Measurements from ENCODE around the gene NDP.

Gene NDP

DNA sequence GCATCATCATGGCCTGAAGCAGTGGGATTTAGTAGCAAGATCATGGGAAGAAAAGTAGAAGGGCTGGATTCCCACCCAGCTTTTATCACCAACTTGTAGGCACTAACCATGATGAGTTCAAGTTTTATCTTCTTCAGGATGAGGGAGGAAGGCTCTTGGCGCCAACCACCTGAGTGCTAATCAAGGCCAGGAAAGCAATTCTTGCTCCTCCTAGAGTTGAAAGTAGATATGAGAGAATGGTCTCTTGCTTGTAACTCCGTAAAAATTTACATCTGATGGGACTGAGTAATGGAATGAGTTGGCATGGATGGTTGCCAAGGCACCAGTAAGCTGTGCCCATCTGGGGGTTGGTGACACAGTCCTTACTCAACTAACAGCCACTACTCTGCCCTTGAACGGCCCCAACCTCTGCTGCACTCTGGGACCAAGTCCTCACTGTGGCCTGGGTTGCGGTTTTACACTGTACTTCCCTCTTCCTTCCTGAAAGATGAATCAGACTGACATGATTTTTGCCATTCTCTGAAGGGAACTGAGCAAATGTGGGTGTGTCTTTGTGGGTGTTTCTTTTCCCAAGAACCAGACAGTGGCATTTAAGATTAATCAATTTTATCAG is 39.4 kb upstream of the NDP start:
- no peak overlapping the region for H3K4me3 ChIP-seq (ENCODE audit: low read depth, low read length)
- TF ChIP-seq CTCF (IDR thresholded peaks at IDR 0.05; ENCODE audit: control insufficient read depth, extremely low read depth, insufficient read depth): no peak
- DNase-seq (ENCODE audit: low read depth): no peak

DNA sequence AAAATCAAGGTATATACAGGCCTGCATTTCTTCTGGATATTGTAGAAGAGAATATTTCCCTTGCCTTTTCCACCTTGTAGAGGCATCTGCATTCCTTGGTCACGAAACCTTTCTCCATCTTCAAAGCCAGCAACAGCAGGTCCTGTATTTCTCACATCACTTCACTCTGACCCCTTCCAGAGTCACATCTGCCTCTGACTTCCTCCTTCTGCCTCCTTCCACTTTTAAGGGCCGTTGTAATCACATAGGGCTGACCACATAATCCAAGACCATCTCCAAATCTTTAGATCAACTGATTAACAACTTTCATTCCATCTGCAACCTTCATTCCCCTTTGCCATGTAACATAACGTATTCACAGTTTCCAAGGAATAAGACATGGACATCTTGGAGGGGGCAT is 38.3 kb upstream of the NDP start:
- no peak for TF ChIP-seq CTCF (IDR thresholded peaks at IDR 0.05; ENCODE audit: control insufficient read depth, extremely low read depth, insufficient read depth)
- H3K4me3 ChIP-seq (ENCODE audit: low read depth, low read length): no peak overlapping the region
- DNase-seq (ENCODE audit: low read depth): no peak

DNA sequence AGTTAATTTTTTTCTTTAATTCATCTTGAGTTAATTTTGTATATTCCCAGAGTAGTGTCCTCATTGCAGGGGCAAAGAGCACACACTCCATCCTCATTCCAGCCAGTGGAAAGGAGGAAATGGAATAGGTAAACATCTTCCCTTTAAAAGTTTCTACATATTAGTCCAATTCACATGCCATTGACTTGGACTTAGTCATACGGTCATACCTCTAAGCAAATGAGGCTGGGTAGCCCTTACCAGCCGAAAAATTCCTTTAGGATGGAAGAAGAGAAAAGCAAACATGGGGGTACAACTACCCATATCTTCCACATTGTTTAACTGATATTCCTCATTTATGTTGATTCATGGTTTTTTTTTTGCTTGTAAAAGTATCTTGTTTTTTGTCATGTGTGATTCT is 37.4 kb upstream of the NDP start:
- no peak for DNase-seq (ENCODE audit: low read depth)

DNA sequence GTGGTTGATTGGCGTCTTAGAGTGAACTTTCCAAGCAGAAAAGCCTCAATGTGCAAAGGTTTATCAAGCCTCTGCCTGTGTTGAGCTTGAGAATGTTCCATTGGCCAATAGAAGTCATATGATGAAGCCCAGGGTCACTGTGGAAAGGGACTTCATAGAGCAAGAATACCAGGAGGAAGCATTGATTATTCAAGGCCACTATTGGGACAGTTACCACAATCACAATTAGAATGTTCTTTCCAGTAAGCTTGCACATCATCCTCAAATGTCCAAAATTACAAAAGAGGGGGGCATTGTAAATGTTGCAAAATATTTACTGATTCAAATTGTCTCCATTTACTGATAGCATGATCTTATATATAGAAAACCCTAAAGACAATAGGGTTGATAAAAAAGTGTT is 32.9 kb upstream of the NDP start:
- no peak for TF ChIP-seq CTCF (IDR thresholded peaks at IDR 0.05; ENCODE audit: control insufficient read depth, extremely low read depth, insufficient read depth)
- H3K4me3 ChIP-seq (ENCODE audit: low read depth, low read length): no peak overlapping the region
- no peak for DNase-seq (ENCODE audit: low read depth)

More for the DNA sequence above, 37.4 kb upstream of the NDP start:
- no peak for TF ChIP-seq CTCF (IDR thresholded peaks at IDR 0.05; ENCODE audit: control insufficient read depth, extremely low read depth, insufficient read depth)
- no peak overlapping the region for H3K4me3 ChIP-seq (ENCODE audit: low read depth, low read length)

DNA sequence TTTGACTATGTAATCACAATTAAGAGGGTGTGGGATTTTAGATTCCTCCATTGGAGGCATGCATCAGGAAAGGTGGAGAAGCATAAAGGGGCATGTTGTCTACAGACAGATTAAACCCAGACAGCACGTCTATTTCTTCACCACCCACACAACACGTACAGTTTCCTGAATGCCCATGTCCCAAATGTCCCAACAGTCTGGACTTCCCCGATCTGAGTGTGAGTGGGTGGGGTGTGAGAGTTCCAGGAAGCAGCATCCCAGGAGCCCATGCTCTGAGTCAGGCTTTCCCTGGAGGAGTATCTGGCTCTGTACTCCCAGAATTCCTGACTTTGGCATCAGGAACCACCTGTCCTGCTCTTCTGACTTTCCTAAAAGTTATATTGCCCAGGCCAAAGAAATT is 30.8 kb upstream of the NDP start:
- no peak for TF ChIP-seq CTCF (IDR thresholded peaks at IDR 0.05; ENCODE audit: control insufficient read depth, extremely low read depth, insufficient read depth)
- DNase-seq (ENCODE audit: low read depth): no peak

DNA sequence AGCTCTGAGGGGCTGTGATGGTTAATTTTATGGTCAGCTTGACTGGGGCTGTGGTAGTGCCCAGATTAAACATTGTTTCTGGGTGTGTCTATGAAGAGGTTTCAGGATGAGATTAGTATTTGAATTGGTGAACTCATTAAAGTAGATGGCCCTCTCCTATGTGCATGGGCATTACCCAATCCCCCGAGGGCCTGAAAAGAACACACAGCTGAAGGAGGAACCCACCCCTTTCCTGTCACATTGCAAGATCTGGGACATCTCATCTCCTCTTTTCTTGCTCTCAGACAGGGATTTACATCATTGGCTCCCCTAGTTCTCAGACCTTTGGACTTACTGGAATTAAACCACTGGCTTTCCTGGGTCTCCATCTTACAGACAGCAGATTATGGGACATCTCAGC is 29.4 kb upstream of the NDP start:
- no peak overlapping the region for H3K4me3 ChIP-seq (ENCODE audit: low read depth, low read length)
- no peak for DNase-seq (ENCODE audit: low read depth)
- TF ChIP-seq CTCF (IDR thresholded peaks at IDR 0.05; ENCODE audit: control insufficient read depth, extremely low read depth, insufficient read depth): no peak

More for the DNA sequence above, 30.8 kb upstream of the NDP start:
- no peak overlapping the region for H3K4me3 ChIP-seq (ENCODE audit: low read depth, low read length)

DNA sequence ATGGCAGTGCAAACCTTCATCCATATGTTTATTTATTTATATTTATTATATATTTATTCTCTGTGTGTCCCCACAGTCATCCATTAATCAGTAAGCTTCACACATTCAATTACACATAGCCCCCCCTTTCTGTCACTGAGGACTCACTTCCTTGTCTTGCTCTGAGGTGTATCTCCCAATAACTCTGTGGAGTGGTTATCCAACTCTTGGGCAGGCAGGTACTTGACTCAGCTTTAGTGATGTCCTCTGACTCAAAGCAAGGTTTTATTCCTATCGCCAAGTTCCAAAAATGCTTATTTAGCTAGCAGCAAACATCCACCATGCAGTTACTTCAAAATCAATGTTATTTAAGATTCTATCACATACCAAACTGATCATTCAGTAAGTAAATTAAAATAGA is 25.2 kb upstream of the NDP start:
- H3K4me3 ChIP-seq (ENCODE audit: low read depth, low read length): no peak overlapping the region
- no peak for DNase-seq (ENCODE audit: low read depth)
- no peak for TF ChIP-seq CTCF (IDR thresholded peaks at IDR 0.05; ENCODE audit: control insufficient read depth, extremely low read depth, insufficient read depth)

All from LNCaP clone FGC (cell line).